HG03442 (cell line): Measurements from ENCODE around the gene NMUR1.

ENCODE experiments used
- ATAC-seq: cut with Tn5 transposase; IDR thresholded peaks from one replicate; pipeline ENCODE4 v1.9.1; 2021; ENCODE audit warnings: mild to moderate bottlenecking, moderate library complexity; ENCODE audit not compliant: unreplicated experiment

NMUR1 gene

GRCh38 chr2:231494669-231495068 lies 35.6 kb downstream of the NMUR1 start:
- ATAC-seq: no peak

- ATAC-seq: no peak
Measured at GRCh38 chr2:231490801-231491200, 39.4 kb downstream of the NMUR1 start.

DNA sequence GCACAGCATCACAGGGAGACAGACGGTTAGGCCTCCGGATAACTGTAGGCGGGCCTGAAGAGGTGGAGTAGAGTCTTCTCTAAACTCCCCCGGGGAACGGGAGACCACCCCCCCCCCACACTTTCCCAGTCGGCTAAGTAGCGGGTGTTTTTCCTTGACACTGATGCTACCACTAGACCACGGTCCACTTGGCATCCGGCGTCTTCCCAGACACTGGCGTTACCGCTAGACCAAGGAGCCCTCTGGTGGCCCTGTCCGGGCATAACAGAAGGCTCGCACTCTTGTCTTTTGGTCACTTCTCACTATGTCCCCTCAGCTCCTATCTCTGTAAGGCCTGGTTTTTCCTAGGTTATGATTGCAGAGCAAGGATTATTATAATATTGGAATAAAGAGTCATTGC lies 40.3 kb downstream of the NMUR1 start:
- no peak for ATAC-seq

GRCh38 chr2:231488331-231488730 lies 41.9 kb downstream of the NMUR1 start:
- ATAC-seq: no peak

DNA sequence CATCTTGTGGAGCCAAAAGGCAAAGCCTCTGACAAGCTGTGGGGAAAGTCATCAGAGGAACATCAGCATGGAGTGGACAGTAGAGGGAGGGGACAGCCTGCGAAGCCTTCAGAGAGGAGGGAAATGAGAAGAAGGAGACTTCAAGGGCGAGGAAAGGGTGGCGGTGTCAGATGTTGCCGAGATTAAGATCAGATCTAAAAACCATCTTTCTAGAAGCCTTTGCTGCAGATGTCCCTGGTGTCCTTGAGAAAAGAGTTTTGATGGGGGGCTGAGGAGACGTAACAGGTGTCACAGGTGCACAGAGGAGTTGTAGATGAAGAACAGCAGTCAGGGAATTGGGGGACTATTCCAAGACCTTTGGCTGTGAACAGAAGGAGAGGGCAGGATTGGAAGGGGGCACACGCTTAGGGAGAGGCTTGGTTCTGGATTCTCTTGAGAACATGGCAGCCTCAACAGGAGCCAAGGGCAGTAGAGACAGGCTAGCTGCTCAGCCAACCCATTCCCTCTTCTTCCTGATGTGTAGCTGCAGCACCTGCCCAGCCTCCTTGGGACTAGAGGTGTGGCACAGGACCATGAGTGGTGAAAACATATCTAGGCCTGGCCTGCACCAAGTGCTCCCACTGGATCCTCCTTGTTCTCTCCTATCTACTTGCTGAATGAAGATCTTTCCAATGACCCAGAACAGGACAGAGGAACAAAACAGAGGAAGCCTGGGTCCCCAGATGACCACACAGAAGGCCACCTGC lies 43.2 kb downstream of the NMUR1 start:
- ATAC-seq: no peak

GRCh38 chr2:231483398-231484329 lies 46.6 kb downstream of the NMUR1 start:
- ATAC-seq: peak; percentile 14

- ATAC-seq: peak; percentile 84
Measured at GRCh38 chr2:231482806-231483391, 47.3 kb downstream of the NMUR1 start.

DNA sequence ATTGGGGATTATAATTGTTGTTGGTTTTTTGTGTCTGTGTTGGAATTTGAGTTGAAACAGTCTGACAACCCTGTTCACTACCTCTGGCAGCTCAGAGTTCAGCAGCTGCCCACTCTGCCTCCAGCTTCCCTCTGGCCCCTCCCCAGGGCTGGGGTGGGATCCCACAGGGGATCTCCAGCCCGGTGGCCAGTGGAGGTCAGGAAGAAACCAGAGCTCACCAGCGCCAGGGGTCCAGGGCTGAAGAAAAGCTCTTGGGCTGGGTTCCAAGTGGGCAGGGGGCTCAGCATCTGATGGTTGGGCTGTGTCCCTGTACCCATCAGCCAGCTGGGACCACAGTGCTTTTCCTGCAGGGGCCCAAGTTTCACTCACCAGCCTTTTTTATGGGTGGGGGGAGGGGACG lies 49.5 kb downstream of the NMUR1 start:
- no peak for ATAC-seq

DNA sequence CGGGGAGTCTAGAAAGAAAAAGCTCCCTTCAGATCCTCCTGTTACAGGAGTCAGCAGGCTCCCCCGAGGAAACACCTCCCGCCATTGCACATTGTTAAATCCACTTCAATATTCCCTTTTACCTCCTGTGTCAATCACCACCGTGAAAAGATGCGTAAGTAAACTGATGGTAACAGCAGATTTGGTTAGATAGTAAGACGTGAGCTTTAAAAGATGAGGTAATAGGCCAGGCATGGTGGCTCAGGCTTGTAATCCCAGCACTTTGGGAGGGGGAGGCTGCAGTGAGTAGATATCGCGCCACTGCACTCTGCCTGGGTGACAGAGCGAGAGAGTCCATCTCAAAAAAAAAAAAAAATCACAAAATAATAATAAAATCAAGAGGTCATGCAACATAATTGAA lies 50.8 kb downstream of the NMUR1 start:
- ATAC-seq: no peak

GRCh38 chr2:231476920-231477319 lies 53.3 kb downstream of the NMUR1 start:
- ATAC-seq: no peak

- no peak for ATAC-seq
Measured at GRCh38 chr2:231475965-231476364, 54.3 kb downstream of the NMUR1 start.
